Activated naive CD8-positive, alpha-beta T cell treated with anti-CD3 and anti-CD28 coated beads, Interleukin-2, amount 50 U/mL, for 16 hours (primary cell): ENCODE results near the gene PRDM16.

Source experiments
- DNase-seq: peaks from one replicate; pipeline ENCODE4 v3.0.0-alpha.2; 2020; ENCODE audit warnings: low read depth, low spot score

PRDM16 gene

DNA sequence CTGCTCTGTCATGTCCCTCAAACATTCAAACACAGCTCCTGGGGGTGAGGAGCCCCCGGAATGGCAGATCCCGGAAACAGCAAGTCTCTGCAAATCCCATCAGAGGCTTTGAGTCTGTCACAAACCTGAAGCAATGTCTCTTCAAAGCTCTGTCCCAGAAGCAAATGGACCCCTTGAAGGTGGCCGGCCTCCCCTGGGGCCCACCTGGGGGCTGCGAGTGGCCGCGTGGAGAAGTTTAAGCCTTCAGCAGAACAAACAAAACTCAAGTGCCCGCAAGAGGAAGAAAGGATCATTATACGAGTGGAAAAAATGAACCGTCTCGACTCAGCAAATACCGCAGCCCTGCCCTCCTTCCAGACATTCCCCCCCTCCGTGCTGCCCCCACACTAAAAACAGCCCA is 53.3 kb downstream of the PRDM16 start:
- no peak for DNase-seq

DNA sequence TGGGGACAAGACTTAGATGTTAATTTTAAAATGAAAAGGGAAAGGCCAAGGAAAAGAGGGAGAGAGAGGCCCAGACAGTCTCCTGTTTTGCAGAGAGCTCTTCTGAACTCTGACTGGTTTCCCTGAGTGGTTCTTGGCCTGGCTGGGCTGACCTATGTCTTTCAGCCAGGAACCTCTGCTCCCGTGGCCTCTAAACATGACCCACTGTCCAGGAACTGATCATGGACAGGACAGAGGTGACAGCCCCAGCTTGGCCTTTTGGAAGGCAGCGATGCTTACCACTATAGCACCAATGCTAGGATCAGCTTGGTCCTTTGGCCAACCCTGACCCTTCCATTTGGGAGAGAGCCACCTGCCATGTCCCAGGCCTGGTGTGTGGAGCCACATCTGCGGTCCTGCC is 55.2 kb downstream of the PRDM16 start:
- DNase-seq = no peak

DNA sequence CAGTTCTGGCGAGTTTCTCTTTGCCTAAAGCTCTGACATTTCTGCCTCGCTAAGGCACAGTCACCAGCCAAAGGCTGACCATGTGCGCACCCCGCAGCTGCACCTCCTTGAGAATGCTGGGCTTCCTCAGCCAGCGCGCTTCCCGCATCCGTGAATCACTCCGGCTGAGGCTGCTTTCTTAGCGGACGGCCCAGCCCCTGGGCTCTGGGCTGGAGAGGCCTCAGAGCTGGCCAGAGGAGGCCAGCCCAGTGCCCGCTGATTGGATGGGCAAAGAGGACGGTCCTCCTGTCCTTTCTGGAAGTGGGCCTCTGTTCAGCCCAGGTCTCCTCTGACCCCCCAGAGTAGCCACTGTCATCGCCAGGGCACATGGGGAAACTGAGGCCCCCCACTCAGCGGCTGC is 56.1 kb downstream of the PRDM16 start:
- DNase-seq = no peak

DNA sequence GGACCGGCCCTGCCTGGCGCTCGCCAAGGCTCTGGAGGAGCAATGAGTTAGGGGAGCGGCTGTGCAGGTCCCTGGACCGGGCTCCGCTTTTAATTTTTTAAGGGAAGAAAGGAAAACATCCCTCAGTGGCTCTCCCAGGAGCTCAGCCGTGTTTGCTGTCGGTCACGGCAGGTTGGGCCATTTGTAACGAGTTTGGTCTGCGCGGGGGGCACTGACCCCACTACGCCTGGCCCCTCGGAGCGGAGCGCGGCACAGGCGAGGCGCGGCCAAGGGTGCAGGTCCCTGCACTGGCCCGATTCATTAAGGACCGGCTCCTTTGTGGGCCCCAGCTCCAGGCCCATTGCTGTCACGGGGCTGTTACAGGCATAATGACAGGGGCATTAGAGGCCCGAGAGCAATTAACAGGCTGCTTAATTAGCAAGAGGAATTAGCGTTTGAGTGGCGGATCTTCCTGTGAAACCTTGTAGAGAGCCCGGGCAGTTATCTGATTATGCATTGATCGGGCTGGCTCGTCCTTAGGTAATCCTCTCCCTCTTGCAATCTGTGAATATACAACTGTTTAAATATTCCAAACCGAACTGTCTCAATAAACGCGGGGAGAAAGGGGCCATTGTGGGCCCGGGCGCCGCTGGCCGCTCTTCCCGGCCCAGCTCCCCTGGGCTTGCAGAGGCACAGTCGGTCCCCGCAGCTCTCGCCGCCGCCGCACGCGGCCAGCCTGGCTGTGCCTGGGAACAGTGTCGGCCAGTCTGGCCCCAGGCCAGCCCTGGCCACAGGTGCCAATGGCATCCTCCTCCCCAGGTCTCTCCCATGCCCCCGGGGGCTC is 56.8 kb downstream of the PRDM16 start:
- DNase-seq = no peak

DNA sequence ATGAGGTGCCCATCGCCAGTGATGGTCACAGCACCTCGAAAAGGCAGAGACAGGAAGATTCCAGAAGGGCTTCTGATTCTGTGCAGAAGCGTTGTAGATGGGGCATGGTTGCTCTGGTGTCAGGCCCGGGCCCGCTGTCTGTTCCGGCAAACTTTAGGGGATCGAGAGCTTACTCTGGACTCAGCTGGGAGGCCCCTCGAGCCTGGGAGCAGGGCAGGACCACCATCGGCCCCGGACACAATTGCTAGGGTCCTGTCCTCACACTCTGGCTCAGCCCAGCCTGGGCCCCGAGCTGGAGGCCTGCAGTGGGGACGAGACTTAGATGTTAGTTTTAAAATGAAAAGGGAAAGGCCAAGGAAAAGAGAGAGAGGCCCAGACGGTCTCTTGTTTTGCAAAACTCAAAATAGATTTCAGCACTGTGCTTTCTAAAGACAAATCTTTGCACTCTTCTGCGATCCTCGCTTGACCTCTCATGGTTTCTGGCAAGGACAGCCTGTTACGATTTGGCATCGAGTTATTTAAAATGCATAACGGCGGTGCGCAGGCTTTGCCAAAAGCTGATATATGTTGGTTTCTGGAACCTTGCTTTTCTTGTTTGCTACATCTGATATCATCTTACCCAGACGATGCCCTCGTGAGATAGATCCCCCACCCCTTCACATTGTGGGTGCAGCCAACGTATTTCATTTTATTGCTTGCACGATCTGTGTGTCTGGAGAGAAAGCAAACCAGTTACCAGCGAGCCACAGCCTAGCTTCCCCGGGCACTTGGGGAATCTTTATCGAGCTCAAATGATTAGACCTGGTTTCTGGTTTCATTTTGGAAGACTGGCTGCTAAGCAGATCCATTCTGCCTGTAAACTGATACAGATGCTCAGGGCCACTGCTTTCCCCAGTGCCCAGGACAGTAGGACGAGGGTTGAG is 58.0 kb downstream of the PRDM16 start:
- DNase-seq = no peak

DNA sequence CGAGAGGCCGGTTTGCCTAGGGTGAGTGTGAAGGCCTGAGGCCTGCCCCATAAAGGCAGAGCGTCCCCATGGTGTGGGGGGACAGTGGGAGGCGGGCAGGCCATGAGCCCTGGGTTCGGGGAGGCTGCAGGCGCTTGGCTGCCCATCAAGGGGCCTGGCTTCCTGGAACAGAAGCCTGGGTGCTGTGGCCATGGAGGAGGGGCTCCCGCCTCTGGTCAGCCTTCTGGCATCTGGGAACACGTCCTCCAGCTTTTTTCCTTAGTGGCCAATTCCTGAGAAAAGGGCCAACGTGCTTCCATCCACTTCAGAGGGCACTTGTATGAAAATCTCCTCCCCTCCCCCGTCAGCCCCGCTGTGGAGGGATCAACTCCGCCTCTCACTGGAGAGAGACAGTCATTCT is 58.7 kb downstream of the PRDM16 start:
- no peak for DNase-seq

DNA sequence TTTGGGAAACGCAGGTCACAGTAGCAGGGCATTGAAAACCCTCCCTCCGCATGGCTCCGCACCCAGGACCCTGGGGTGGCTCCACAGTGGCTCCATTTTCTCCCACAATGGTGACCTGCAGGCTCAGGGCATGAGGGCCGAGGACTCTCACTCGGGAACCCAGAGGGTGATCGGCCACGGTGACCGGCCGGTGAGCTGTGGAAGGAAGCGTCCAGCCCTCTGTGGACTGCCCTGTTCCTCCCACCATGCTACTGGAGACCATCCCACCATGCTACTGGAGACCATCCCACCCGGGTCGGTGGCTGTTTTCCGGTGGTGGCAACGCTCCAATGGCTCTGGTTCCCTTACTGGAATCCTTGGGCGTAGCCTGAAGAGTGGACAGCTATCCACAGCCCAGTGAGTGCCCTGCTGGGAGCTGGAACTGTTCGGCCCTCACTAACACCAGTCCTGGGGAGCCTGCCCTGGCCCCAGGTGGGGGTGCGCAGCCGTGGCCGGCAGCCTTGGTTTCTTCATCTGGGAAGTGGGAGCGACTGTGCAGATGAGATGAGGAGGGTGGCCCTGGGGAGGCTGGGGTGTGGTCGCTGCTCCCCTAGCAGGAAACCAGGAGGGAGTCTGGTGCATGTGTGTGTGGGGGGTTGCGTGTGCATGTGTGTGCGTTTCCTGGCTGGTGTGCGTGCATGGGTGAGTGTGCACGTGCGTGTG is 59.6 kb downstream of the PRDM16 start:
- DNase-seq = no peak

DNA sequence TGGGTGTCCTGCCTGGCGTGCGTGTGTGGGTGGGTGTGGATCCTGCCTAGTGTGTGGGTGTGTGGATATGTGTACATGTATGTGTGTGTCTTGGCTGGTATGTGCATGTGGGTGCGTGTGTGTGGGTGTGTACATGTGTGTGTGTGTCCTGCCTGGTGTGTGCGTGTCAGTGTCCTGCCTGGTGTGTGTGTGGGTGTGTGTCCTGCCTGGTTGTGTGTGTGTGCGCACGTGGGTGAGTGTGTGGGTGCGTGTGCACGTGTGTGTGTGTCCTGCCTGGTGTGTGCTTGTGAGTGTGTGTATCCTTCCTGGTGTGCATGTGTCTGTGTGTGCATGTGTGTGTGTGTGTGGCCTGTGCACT is 60.1 kb downstream of the PRDM16 start:
- no peak for DNase-seq

DNA sequence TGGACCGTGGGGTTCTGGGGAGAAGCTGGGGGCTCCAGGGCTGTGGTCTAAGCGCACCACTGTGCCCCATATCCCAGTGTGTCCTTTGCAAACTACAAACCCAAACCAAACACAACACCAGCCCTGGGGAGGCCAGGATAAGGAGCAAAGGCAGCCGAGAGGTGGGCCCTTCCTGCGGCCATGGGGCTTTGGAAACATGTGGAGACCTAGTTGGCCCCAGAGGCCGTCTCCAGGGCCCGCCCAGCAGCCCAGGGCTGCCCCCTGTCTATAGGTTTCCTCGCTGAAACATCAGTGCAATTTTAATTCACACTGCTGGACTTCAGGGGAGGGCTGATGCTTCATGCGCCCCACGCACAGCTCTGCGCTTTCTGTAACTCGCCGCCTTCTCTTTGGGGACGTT is 61.3 kb downstream of the PRDM16 start:
- DNase-seq = no peak

DNA sequence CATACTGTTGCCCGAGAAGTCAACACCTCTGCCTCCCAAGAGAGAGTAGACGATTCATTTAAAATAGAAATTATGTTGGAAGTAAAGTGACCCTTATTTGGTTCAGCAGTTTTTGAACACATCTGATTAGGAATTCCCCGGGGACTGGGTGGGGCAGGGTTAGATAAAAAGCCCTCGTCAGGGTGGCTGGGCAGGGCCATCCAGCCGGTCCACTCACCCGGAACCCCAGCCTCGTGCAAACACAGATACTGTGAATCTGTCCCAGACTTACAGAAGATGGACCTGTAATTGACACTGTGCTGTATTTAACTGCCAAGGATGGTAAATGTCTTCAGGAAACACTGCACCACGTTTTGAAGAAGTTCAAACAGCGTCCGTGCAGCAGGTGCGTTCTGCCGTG is 63.7 kb downstream of the PRDM16 start:
- no peak for DNase-seq

DNA sequence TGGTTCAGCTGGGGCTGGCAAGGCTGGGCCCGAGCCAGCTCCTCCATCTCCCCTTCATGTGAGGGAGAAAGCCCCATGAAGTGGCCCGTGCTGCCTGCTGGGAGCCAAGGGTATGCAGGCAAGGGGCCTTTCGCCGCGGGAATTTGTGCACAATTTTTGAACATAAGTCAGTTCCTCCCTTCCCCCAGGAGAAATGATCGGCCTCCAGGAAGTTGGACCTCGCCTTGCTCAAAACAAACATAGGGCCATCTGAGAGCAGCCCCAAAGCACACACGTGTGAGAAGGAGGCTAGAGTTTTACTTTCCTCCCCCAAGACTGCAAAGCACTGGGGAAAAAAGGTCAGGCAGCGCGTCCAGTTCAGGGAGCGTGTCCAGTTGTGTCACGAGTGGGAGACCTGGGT is 64.7 kb downstream of the PRDM16 start:
- DNase-seq = no peak

DNA sequence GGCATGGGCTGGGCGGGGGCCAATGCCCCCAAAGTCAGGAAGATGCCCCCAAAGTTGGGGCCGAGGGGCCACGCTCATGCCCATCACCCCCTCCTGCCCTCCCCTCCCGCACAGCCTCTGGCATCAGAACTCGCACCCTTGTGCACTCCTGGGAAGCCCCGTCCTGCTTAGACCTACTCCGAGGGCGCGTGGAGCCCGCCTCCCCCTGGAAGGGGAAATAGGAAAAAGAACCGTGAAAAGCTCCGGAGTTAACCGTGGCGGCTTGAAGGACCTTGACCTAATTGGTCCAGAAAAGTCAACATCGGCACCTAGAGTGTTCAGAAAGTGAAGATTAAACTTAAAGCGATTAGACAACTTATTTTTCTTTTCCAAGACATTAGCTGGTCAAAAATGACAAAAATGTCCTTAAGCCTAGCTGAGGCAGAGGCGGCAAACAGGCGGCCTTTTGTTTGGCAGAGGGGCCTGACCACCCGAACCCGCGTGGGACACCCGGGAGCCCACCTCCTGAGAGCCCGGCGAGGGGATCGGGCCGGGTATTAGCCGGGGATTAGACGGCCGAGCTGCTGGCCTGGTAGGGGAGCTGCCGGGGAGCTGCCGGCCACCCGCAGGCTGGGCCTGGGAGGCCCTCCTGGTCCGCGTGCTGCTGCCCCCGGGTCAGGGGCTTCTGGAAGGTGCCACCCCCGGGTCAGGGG is 65.5 kb downstream of the PRDM16 start:
- DNase-seq = no peak

DNA sequence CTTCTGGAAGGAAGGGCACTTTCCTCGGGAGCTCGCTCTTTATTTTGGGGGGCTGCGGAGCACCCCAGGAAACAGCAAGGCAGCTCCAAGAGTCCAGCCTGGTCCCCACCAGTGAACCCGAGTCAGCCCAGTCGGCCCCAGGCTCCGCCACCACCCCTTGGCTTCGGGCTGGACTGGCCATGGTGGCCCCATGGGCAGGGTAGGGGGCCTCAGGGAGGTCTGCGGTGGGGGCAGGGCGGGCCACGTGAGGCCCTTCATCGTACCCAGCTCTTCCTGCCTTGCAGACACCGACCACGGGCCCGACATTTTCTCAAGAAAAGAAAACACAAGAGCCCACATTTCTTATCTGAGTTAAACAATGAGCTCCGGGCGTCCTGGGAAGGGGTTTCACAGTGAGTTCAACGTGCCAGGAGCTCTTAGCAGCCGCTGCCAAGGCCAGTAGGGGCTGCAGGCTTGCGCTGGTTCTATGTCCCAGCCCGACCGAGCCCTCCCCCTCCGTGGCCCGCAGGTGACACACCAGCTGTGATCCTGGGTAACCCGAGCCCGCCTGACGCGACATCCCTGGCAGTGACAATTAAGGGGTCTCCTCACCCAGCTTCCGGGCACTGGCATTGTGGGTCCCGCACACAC is 66.2 kb downstream of the PRDM16 start:
- DNase-seq = no peak

DNA sequence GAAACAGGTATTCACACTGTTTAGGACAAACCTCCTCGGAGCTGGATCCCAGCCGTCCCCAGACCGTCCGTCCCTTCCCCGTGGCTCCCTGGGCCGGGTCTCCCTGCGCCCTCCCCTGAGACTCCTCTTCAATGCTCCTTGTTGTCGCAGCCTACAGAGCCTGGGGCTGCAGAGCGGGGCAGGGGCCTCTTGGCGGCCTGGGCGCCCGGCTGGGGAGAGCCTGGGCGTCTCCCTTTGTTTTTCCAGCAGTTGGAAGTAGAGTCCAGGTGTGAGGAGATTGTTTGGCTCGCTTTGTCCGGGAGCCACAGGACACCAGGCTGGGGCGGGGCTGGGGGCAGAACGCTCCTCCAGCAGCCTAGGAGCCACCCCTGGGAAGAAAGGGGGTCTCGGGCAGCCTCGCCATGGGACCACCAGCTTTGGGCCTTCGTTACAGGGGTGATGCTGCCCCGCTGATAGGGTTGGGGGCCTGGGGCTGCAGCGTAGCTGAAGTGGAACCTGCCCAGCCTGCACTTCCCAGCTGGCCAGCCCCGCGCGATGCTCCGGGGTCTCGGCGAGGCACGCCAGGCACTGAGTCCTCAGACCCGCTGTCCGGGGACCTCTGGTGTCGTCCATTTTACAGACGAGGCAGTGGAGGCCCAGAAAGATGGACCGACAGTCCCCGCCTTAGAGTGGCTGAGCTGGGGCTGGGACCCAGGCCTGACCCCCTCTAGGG is 66.9 kb downstream of the PRDM16 start:
- no peak for DNase-seq

DNA sequence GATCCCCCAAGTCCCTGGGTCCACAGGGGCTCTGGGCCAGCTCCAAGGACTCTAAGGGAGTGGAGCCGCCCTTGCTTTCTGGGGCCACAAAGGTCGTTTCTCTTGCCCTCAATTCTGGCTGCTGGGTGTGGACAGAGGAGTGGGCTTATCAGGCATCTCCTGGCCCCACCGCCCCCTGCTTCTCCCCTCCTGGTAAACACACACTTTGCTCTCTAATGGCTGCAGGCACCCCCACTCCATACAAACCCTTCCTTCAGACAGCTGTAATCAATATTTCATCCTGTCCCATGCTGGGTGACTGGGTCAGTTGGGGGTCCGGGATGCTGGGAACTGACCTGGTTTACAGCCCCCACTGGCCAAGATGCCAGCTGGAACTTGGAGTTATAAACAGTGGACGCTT is 67.5 kb downstream of the PRDM16 start:
- DNase-seq = no peak

DNA sequence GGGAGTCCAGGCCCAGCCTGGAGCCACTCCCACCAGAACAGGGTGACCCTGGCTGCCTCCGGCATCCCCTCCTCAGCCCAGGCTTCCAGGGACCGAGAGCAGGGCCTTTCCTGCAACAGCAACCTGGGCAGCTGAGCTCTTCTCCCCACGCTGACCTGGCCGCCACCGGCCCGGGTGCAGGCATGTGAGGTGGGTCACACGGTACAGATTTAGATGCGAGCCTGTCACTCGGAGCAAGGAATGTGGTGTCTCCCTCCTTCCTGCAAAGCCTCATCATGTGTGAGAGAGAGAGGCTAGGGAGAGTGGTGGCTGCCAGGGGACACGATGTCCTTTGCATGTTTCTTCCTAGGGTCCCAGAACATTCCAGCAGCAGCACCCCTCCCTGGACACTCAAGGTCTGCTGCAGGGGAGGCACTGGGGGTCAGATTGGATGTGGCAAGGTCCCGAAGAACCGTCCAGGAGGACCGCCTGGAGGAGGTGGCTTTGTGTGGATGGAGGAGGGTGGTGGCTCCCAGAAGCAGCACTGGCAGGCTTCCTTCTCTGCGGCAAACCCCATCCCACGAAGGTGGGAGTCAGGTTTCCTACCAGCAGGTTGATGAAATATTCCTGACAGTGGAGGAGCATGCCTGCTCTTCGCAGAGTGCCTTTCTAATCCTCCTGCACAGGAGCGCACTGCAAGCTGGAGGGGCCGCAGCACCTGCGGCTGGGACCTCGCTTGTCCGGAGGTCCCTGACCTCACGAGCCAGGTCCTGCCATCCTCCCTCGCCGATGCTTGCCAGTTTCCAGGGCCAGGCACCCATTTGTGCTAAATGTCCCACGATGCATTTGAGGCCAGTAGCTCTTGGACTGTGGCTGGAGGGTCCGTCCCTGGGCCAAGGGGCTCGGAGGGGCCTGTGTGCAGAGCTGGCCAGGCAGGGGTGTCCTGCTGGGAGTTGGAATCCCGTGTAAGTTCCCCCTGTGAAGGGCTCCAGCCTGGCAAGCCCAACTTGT is 68.4 kb downstream of the PRDM16 start:
- no peak for DNase-seq

DNA sequence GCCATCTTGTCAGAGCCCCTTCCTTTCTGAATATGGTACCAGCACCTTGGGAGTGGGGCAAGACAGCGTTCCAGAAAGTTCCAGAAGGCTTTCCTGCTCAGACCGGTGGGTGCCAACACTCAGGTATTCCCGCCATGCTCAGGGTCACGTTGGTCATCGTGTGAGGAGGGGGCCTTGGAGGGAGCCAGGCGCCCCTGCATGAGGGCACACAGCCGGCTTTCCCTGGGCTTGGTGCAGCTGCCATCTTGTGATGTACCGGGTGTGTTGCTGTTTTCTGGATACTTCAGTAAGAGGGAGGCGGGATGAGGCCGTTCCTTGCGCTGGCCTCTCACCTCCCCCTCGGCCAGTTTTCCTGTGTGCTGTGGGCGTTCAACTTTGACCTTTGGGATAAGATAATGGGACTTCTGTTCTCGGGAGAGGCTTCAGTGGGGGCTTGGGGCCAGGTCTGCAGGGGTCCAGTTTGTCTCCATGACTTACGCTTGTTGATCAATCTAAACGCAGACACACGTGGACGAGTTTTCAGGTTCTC is 69.7 kb downstream of the PRDM16 start:
- DNase-seq = no peak

DNA sequence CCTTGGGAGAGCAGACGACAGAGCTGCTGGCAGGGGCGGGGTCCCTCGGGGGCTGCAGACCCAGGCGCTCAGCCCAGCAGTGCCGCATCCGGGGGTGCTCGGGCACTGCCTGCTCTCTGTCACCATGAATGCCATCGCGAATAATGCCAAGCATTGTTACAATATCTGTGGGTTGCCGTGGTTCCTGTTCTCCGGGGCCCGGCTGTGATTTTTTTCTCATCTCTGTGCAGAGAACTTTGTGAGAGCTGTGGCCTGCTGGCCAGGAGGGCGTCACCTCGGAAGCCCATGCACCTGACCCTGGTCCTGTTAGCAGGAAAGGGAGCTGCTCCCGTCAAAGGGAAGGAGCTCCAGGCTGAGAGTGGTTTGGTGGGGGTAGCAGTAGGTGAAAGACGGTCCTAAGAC is 70.4 kb downstream of the PRDM16 start:
- DNase-seq = no peak

DNA sequence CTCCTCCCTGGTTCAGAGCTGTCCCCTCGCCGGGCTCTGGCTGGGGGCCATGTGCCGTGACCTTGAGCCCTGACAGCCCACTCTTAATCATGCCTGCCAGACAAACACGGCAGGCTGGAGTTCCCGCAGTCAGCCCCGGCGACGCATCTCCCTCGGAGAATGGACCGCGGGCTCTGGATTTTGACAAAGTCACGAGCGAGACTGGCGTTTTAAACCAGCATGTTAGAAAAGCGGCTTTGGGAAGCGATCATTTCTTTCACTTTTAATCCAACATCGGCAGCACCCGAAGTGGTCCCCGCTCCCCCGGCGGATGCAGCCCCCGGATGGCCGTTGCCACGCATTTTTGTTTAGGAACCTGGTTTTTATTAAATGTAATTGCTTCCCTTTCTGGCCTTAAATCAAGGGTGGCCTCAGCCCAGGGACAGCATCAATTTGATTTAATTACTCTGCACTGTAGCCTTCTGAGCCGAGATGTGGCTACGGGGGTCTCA is 70.9 kb downstream of the PRDM16 start:
- DNase-seq = no peak
